Measurements from ENCODE around the gene CDKAL1.

CDKAL1 gene

GRCh38 chr6:21281366-21281765 lies 747.1 kb downstream of the CDKAL1 start:
- TF ChIP-seq EGR1 (IDR thresholded peaks at IDR 0.05) (no peak), RAD21 (IDR thresholded peaks at IDR 0.05; ENCODE audit: low read depth) (no peak), CEBPB (IDR thresholded peaks at IDR 0.05) (no peak), MAX (IDR thresholded peaks at IDR 0.05) (no peak), YY1 (IDR thresholded peaks at IDR 0.05; ENCODE audit: low read depth) (no peak), TAF1 (IDR thresholded peaks at IDR 0.05; ENCODE audit: low read depth) (no peak), TCF12 (IDR thresholded peaks at IDR 0.05; ENCODE audit: low read depth) (no peak), CREB1 (IDR thresholded peaks at IDR 0.05; ENCODE audit: low read depth) (no peak), EP300 (IDR thresholded peaks at IDR 0.05; ENCODE audit: borderline replicate concordance) (no peak), NFIC (IDR thresholded peaks at IDR 0.05) (no peak), TEAD4 (IDR thresholded peaks at IDR 0.05) (no peak), ZBTB7A (IDR thresholded peaks at IDR 0.05; ENCODE audit: low read depth) (no peak), USF1 (IDR thresholded peaks at IDR 0.05) (no peak), FOXM1 (IDR thresholded peaks at IDR 0.05; ENCODE audit: borderline replicate concordance, low read depth) (no peak)
- TF ChIP-seq, protein P1, sequence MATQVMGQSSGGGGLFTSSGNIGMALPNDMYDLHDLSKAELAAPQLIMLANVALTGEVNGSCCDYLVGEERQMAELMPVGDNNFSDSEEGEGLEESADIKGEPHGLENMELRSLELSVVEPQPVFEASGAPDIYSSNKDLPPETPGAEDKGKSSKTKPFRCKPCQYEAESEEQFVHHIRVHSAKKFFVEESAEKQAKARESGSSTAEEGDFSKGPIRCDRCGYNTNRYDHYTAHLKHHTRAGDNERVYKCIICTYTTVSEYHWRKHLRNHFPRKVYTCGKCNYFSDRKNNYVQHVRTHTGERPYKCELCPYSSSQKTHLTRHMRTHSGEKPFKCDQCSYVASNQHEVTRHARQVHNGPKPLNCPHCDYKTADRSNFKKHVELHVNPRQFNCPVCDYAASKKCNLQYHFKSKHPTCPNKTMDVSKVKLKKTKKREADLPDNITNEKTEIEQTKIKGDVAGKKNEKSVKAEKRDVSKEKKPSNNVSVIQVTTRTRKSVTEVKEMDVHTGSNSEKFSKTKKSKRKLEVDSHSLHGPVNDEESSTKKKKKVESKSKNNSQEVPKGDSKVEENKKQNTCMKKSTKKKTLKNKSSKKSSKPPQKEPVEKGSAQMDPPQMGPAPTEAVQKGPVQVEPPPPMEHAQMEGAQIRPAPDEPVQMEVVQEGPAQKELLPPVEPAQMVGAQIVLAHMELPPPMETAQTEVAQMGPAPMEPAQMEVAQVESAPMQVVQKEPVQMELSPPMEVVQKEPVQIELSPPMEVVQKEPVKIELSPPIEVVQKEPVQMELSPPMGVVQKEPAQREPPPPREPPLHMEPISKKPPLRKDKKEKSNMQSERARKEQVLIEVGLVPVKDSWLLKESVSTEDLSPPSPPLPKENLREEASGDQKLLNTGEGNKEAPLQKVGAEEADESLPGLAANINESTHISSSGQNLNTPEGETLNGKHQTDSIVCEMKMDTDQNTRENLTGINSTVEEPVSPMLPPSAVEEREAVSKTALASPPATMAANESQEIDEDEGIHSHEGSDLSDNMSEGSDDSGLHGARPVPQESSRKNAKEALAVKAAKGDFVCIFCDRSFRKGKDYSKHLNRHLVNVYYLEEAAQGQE (IDR thresholded peaks at IDR 0.05; ENCODE audit: low read depth): no peak
